CD14-positive monocyte (primary cell): ENCODE measurements around the gene FIBCD1. TPM values are rescaled to one million over a fixed set of nuclear protein-coding genes. Genes with fewer than 3 reads are reported as not detected.

Experiments
- DNase-seq, 3 donors: peaks; one replicate each; pipeline ENCODE4 v3.0.0-alpha.2; 2011 to 2022
- H2AFZ ChIP-seq: 2 replicates; pipeline ENCODE4 v1.6.0; 2012; ENCODE audit warnings: mild to moderate bottlenecking, low read depth, low read length, inconsistent platforms; ENCODE audit not compliant: insufficient read depth, poor library complexity, severe bottlenecking
- H3K27ac ChIP-seq, 2 donors: 1 replicate in 1 of 2; 2 replicates in 1 of 2; pipeline ENCODE4 v1.5.1; 2012 to 2013; ENCODE audit warnings: low read length in 2 of 2, control low read depth in 1 of 2, inconsistent platforms in 1 of 2, low read depth in 1 of 2, mild to moderate bottlenecking in 1 of 2
- H3K27me3 ChIP-seq, 2 donors: one replicate each; pipeline versions ENCODE4 v1.6.0 to v1.6.1; 2011 to 2013; ENCODE audit warnings: low read length in 2 of 2; ENCODE audit not compliant: control insufficient read depth in 2 of 2, insufficient read depth in 2 of 2
- H3K36me3 ChIP-seq, 2 donors: replicated peaks in 1 of 2; 1 replicate in 1 of 2; 2 replicates in 1 of 2; pipeline versions ENCODE4 v1.5.1 to v1.6.1; 2012 to 2013; ENCODE audit warnings: low read length in 2 of 2, control low read depth in 1 of 2, inconsistent platforms in 1 of 2, mild to moderate bottlenecking in 1 of 2; ENCODE audit not compliant: insufficient read depth in 2 of 2, control insufficient read depth in 1 of 2
- H3K4me1 ChIP-seq, 2 donors: 1 replicate in 1 of 2; 2 replicates in 1 of 2; pipeline versions ENCODE4 v1.5.1 to v1.6.1; 2012 to 2013; ENCODE audit warnings: low read length in 2 of 2, control low read depth in 1 of 2, inconsistent platforms in 1 of 2, mild to moderate bottlenecking in 1 of 2, moderate library complexity in 1 of 2; ENCODE audit not compliant: insufficient read depth in 2 of 2, control insufficient read depth in 1 of 2
- H3K4me2 ChIP-seq: replicated peaks from 2 replicates; pipeline ENCODE3; 2012; ENCODE audit warnings: low read length, moderate library complexity, mild to moderate bottlenecking; ENCODE audit not compliant: poor library complexity, severe bottlenecking; ENCODE audit errors: extremely low read depth
- H3K4me3 ChIP-seq, 3 experiments: fragments of 200-600 bp in 1 of 3; sonication (generic) in 1 of 3; replicated peaks in 1 of 3; 1 replicate in 2 of 3; 2 replicates in 1 of 3; pipeline ENCODE4 v1.5.1; 2011 to 2013; ENCODE audit warnings: low read length in 3 of 3, mild to moderate bottlenecking in 3 of 3, control low read depth in 2 of 3, low read depth in 2 of 3, inconsistent platforms in 1 of 3, moderate library complexity in 1 of 3
- H3K79me2 ChIP-seq: 2 replicates; pipeline ENCODE4 v1.6.0; 2012; ENCODE audit warnings: mild to moderate bottlenecking, control low read depth, inconsistent platforms, low read length, moderate library complexity; ENCODE audit not compliant: insufficient read depth
- H3K9ac ChIP-seq: 2 replicates; pipeline ENCODE4 v1.6.0; 2017; ENCODE audit warnings: low read length, mild to moderate bottlenecking; ENCODE audit not compliant: insufficient read depth, poor library complexity, severe bottlenecking
- H3K9me3 ChIP-seq, 2 donors: replicated peaks in 1 of 2; 1 replicate in 1 of 2; 2 replicates in 1 of 2; pipeline versions ENCODE4 v1.5.1 to v1.6.1; 2012 to 2013; ENCODE audit warnings: low read length in 2 of 2, control low read depth in 1 of 2; ENCODE audit not compliant: control insufficient read depth in 1 of 2, insufficient read depth in 1 of 2
- H4K20me1 ChIP-seq: 2 replicates; pipeline ENCODE4 v1.6.0; 2012; ENCODE audit warnings: mild to moderate bottlenecking, low read length, control low read depth, moderate library complexity; ENCODE audit not compliant: insufficient read depth
- H3K27ac Mint-ChIP-seq, 7 donors: one replicate each; pipeline ENCODE4 v1.8.0; 2020; ENCODE audit warnings: mild to moderate bottlenecking in 7 of 7, mixed read lengths in 7 of 7, moderate library complexity in 6 of 7, inconsistent platforms in 2 of 7
- H3K27me3 Mint-ChIP-seq, 3 donors: one replicate each; pipeline ENCODE4 v1.8.0; 2021 to 2022; ENCODE audit warnings: low read depth in 3 of 3, mild to moderate bottlenecking in 3 of 3, mixed read lengths in 3 of 3, moderate library complexity in 3 of 3, inconsistent platforms in 1 of 3
- H3K36me3 Mint-ChIP-seq, 2 donors: one replicate each; pipeline ENCODE4 v1.8.0; 2020; ENCODE audit warnings: mixed read lengths in 2 of 2, inconsistent platforms in 1 of 2, mild to moderate bottlenecking in 1 of 2
- H3K4me1 Mint-ChIP-seq: one replicate; pipeline ENCODE4 v1.8.0; 2020; ENCODE audit warnings: mild to moderate bottlenecking, mixed read lengths
- H3K4me3 Mint-ChIP-seq, 2 donors: one replicate each; pipeline ENCODE4 v1.8.0; 2020; ENCODE audit warnings: mild to moderate bottlenecking in 2 of 2, mixed read lengths in 2 of 2, moderate library complexity in 1 of 2
- H3K9me3 Mint-ChIP-seq, 7 donors: one replicate each; pipeline ENCODE4 v1.8.0; 2020 to 2022; ENCODE audit warnings: mixed read lengths in 7 of 7, mild to moderate bottlenecking in 6 of 7, moderate library complexity in 6 of 7, inconsistent platforms in 2 of 7
- CTCF ChIP-seq: fragments of 200-600 bp; IDR thresholded peaks from one replicate; pipeline ENCODE4 v1.8.0; 2022; ENCODE audit warnings: antibody characterized with exemption, mild to moderate bottlenecking
- WGBS: methylation state at CpG from one replicate; pipeline ENCODE4 v1.1.5; 2013; ENCODE audit warnings: missing lambda C conversion rate; ENCODE audit not compliant: insufficient coverage; 5-methylcytosine and 5-hydroxymethylcytosine counted together
- intact Hi-C, 2 donors: fragments of 100-400 bp; cut with micrococcal nuclease; formaldehyde crosslinking; loops; one replicate each; pipeline versions ENCODE4 v1.15.0 to v1.15.1; 2023
- polyA plus RNA-seq, 3 donors: library from polyadenylated mRNA; depleted of rRNA in 1 of 3; unstranded in 2 of 3; stranded (reverse) in 1 of 3; fragments of 300-500 nt in 2 of 3; fragments of >200 nt in 1 of 3; fragmentation: Illumina TruSeq in 2 of 3; gene quantifications; 1 replicate in 2 of 3; 2 replicates in 1 of 3; pipeline ENCODE4 v1.2.3, GENCODE V29; 2012 to 2021

FIBCD1 gene
- polyA plus RNA-seq, 3 donors: not detected

- Histone ChIP-seq H3K36me3 (peaks cover 57 to 95% of the 10 kb centered on the region in 2 donors), H2AFZ (no peak overlapping the region), H3K4me2 (no peak overlapping the region), H3K9me3 (no peaks in the 10 kb centered on the region), H3K4me3 (no peak overlapping the region), H3K4me1 (no peaks in the 10 kb centered on the region), H4K20me1 (no peaks in the 10 kb centered on the region), H3K27me3 (no peaks in the 10 kb centered on the region), H3K27ac (no peak overlapping the region), H3K79me2 (no peaks in the 10 kb centered on the region), H3K9ac (no peak overlapping the region)
- 98% methylated on average over 5 of the region's 6 CpGs for WGBS
- H3K9me3 Mint-ChIP-seq: no peaks in the 10 kb centered on the region
- peaks cover 72 to 89% of the 10 kb centered on the region in 2 donors for H3K36me3 Mint-ChIP-seq
- no peaks in the 10 kb centered on the region for H3K4me1 Mint-ChIP-seq
- intact Hi-C loops: no loop called here
- H3K4me3 Mint-ChIP-seq: no peak overlapping the region
- no peak overlapping the region for H3K27ac Mint-ChIP-seq
- H3K27me3 Mint-ChIP-seq: no peaks in the 10 kb centered on the region
- DNase-seq: no peak
- no peak for TF ChIP-seq CTCF
Observed at GRCh38 chr9:130878295-130878694, 60.8 kb downstream of the FIBCD1 start.

- H3K9me3 ChIP-seq: no peaks in the 10 kb centered on the region
- no peak overlapping the region for H3K9ac ChIP-seq
- intact Hi-C loops: no loop called here
- TF ChIP-seq CTCF: no peak
- H3K36me3 ChIP-seq: peaks cover 64 to 96% of the 10 kb centered on the region in 2 donors
- H3K36me3 Mint-ChIP-seq: peaks cover 81 to 91% of the 10 kb centered on the region in 2 donors
- no peaks in the 10 kb centered on the region for H3K9me3 Mint-ChIP-seq
- no peaks in the 10 kb centered on the region for H4K20me1 ChIP-seq
- no peak overlapping the region for H3K27ac ChIP-seq
- no peak overlapping the region for H2AFZ ChIP-seq
- no peaks in the 10 kb centered on the region for H3K4me1 ChIP-seq
- no peak overlapping the region for H3K4me3 ChIP-seq
- H3K79me2 ChIP-seq: no peaks in the 10 kb centered on the region
- no peak for DNase-seq
- no CpG with 5 or more reads among the region's 6 CpGs for WGBS
- H3K27ac Mint-ChIP-seq: no peak overlapping the region
- no peak overlapping the region for H3K4me2 ChIP-seq
- no peaks in the 10 kb centered on the region for H3K27me3 ChIP-seq
- H3K27me3 Mint-ChIP-seq: no peaks in the 10 kb centered on the region
- H3K4me1 Mint-ChIP-seq: no peaks in the 10 kb centered on the region
- no peak overlapping the region for H3K4me3 Mint-ChIP-seq
Observed at GRCh38 chr9:130877300-130877699, 61.7 kb downstream of the FIBCD1 start.
